Renal cortex interstitium (tissue), 3 donors: ENCODE results near the gene GPR25. TPM values are rescaled to one million over a fixed set of nuclear protein-coding genes. Genes with fewer than 3 reads are reported as not detected.

ENCODE experiments used
- polyA plus RNA-seq, 3 donors: library from polyadenylated mRNA; unstranded; fragments of 120-200 nt; gene quantifications; one replicate each; pipeline ENCODE4 v1.2.1, GENCODE V29; 2013; ENCODE audit not compliant: insufficient read length in 3 of 3

Gene GPR25
- polyA plus RNA-seq, 3 donors: 0.09 TPM; not detected in 2

Other genes starting within 250 kb of the GPR25 start
- 10 to 100 TPM; 23.8 to 32.0 (median 28.0) TPM for gene DDX59, start 203.1 kb upstream of the GPR25 start, polyA plus RNA-seq
- gene CAMSAP2, start 134.1 kb upstream of the GPR25 start, polyA plus RNA-seq: 10 to 100 TPM; 35.8 to 41.0 (median 36.0) TPM
- gene INAVA, start 21.9 kb downstream of the GPR25 start, polyA plus RNA-seq: 10 to 100 TPM; 33.9 to 41.0 (median 34.8) TPM
- gene KIF21B, start 150.7 kb downstream of the GPR25 start, polyA plus RNA-seq: 1 to 10 TPM; 2.1 to 3.2 (median 2.3) TPM
- gene CACNA1S, start 239.4 kb downstream of the GPR25 start, polyA plus RNA-seq: under 1 TPM; 0.39 to 0.50 (median 0.44) TPM